ENCODE measurements around the gene ARHGAP33. TPM values are rescaled to one million over a fixed set of nuclear protein-coding genes. Genes with fewer than 3 reads are reported as not detected.

Gene ARHGAP33
- total RNA-seq = 10 to 100 TPM; 27.1 to 29.8 TPM

DNA sequence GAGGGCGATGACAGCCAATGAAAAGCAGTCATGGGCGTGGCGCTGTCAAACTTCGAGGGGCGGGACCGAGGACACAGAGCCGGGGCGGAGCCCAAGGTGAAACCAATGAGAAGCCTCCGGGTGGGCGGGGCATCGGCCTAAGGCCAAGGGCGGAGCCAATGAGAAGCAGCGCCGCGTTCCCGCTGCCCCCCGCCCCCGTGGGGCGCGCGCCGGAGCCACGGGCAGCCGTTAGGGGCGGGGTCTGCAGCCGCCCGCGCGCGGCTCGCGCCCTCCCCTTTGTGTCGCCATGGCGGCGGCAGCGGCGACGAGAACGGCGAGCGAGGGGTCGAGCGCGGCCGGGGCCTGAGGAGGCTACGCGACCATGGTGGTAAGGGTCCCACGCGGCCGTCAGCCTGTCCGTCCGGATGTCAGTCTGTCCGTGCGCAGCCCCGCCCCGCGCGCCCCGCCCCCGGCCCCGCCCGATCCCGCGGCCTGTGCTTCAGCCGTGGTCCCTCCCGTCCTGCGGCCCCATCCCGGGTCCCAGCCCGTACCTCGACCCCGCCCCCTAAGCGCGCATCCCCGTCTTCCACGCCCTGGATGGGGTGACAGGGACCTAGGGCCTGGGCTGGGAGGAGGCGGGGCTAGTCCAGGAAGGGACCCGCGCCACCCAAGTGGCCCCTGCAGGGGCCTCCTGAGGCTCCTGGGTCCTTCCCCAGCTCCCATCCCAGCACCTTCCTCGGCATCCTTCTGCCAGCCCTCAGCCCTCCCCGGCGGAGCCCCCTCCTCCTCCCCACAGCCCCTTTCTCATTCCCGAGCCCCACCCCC is at the start of gene ARHGAP33:
Gene ARHGAP33 (plus strand): TSS at position 267 of the 804 bp plus-strand sequence. CDS start 95 bp downstream, at position 362.
- intact Hi-C loops (cut with micrococcal nuclease) = no loop called here
- H3K36me3 Mint-ChIP-seq (ENCODE audit: low read depth) = peaks cover 1% of the 10 kb centered on the region
- peak; percentile 100 for DNase-seq
- peaks cover 10% of the 10 kb centered on the region for H3K4me1 Mint-ChIP-seq (ENCODE audit: low read depth)
- H3K4me3 Mint-ChIP-seq = peak within 1 kb of the TSS; percentile 72
- ATAC-seq = peak; percentile 99
- ChIA-PET CTCF (no interaction called here), POLR2A (interaction anchor here (0.9 to 1.3 kb wide), 5 partner anchors 14 to 95 kb away, joined by 3 to 4 read pairs (median 3); no protein-coding TSS in a partner anchor)
- TF ChIP-seq, protein P1, sequence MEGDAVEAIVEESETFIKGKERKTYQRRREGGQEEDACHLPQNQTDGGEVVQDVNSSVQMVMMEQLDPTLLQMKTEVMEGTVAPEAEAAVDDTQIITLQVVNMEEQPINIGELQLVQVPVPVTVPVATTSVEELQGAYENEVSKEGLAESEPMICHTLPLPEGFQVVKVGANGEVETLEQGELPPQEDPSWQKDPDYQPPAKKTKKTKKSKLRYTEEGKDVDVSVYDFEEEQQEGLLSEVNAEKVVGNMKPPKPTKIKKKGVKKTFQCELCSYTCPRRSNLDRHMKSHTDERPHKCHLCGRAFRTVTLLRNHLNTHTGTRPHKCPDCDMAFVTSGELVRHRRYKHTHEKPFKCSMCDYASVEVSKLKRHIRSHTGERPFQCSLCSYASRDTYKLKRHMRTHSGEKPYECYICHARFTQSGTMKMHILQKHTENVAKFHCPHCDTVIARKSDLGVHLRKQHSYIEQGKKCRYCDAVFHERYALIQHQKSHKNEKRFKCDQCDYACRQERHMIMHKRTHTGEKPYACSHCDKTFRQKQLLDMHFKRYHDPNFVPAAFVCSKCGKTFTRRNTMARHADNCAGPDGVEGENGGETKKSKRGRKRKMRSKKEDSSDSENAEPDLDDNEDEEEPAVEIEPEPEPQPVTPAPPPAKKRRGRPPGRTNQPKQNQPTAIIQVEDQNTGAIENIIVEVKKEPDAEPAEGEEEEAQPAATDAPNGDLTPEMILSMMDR (IDR thresholded peaks at IDR 0.05) = no peak
- H3K27me3 Mint-ChIP-seq = no peaks in the 10 kb centered on the region
- peak within 1 kb of the TSS; percentile 59 for H3K27ac Mint-ChIP-seq
- no peaks in the 10 kb centered on the region for H3K9me3 Mint-ChIP-seq

- TF ChIP-seq, protein P1 (IDR thresholded peaks at IDR 0.05) = no peak
- no peak for DNase-seq
- H3K27ac Mint-ChIP-seq = no peak overlapping the region
- H3K4me1 Mint-ChIP-seq (ENCODE audit: low read depth) = peaks cover 8% of the 10 kb centered on the region
- H3K4me3 Mint-ChIP-seq = no peak overlapping the region
- POLR2A ChIA-PET = interaction anchor here (0.9 to 9.5 kb wide), 7 partner anchors 9 to 35 kb away, joined by 3 to 105 read pairs (median 6); partner anchors contain the start of genes IGFLR1 and KMT2B
- intact Hi-C loops (cut with micrococcal nuclease) = no loop called here
- CTCF ChIA-PET = interaction anchor here (1.2 to 1.5 kb wide), 3 partner anchors 13 to 92 kb away, joined by 3 to 4 read pairs (median 3); no protein-coding TSS in a partner anchor
- no peaks in the 10 kb centered on the region for H3K9me3 Mint-ChIP-seq
- H3K36me3 Mint-ChIP-seq (ENCODE audit: low read depth) = peaks cover 75% of the 10 kb centered on the region
- no peak for ATAC-seq
- H3K27me3 Mint-ChIP-seq = no peaks in the 10 kb centered on the region
These were observed 48.1 kb upstream of the ARHGAP33 start for GRCh38 chr19:35727053-35727955.

DNA sequence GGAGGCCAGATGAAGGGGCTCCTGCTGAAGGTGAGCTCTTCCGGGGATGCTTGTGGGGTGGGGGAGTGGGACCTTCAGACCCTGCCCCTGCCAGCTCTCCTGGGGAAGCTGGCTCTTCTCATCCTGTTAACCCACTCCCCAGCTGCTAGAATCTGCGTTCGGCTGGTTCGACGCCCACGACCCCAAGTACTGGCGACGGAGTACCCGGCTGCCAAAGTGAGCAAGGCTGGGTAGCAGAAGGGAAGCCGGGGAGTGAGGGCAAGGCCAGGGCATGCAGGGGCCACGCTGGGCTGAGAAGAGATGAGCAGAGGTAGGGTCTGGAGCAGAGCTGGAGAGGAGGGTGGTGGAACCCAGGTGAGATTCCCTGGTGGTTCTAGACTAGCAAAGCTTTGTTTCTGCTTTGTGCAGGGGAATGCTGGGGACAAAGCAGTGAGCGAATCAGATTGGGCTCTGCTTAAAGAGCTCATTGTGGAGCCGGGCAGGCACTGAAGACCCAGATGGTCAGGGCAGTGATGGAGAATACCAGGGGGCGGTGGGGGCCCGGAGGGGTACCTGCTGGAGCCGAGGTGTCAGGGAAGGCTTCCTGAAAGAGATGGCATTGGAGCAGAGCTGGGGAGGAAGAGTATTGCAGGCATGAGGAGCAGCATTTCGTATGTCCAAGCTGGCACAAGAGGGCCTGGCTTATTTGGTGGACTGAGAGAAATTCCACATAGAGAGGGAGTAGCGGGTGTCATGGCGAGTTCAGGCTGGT is 47.2 kb upstream of the ARHGAP33 start:
- peaks cover 66% of the 10 kb centered on the region for H3K36me3 Mint-ChIP-seq (ENCODE audit: low read depth)
- no peaks in the 10 kb centered on the region for H3K9me3 Mint-ChIP-seq
- TF ChIP-seq, protein P1 (IDR thresholded peaks at IDR 0.05) = no peak
- ATAC-seq (no peak), DNase-seq (no peak)
- ChIA-PET CTCF (interaction anchor here (1.2 to 1.5 kb wide), 3 partner anchors 12 to 92 kb away, joined by 3 to 4 read pairs (median 3); no protein-coding TSS in a partner anchor), POLR2A (interaction anchor here (0.9 to 4.4 kb wide), 6 partner anchors 8 to 15 kb away, joined by 3 to 52 read pairs (median 8); partner anchors contain the start of genes IGFLR1 and KMT2B)
- no peak overlapping the region for H3K4me3 Mint-ChIP-seq
- H3K4me1 Mint-ChIP-seq (ENCODE audit: low read depth) = peaks cover 3% of the 10 kb centered on the region
- H3K27ac Mint-ChIP-seq = no peak overlapping the region
- no peaks in the 10 kb centered on the region for H3K27me3 Mint-ChIP-seq
- intact Hi-C loops (cut with micrococcal nuclease) = no loop called here

DNA sequence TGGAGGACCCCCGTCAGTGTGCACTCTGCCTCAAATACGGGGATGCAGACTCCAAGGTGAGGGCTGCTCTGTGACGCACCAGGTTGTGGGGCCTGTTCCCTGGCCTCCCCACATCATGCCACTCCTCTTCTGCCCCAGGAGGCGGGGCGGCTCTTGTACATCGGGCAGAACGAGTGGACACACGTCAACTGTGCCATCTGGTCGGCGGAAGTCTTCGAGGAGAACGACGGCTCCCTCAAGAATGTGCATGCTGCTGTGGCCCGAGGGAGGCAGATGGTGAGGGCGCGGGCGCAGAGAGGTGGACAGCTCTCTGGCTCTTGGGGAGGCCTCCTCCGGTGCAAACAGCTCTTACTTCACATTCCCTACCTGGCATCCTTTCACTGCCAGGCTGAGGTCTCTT is 46.3 kb upstream of the ARHGAP33 start:
- H3K9me3 Mint-ChIP-seq = no peaks in the 10 kb centered on the region
- no peak for ATAC-seq
- peaks cover 3% of the 10 kb centered on the region for H3K4me1 Mint-ChIP-seq (ENCODE audit: low read depth)
- peaks cover 64% of the 10 kb centered on the region for H3K36me3 Mint-ChIP-seq (ENCODE audit: low read depth)
- H3K27ac Mint-ChIP-seq = no peak overlapping the region
- TF ChIP-seq, protein P1 (IDR thresholded peaks at IDR 0.05) = no peak
- CTCF ChIA-PET = interaction anchor here (1.2 to 1.5 kb wide), 2 partner anchors 11 to 91 kb away, joined by 3 to 4 read pairs; no protein-coding TSS in a partner anchor
- no peak overlapping the region for H3K4me3 Mint-ChIP-seq
- intact Hi-C loops (cut with micrococcal nuclease) = no loop called here
- no peaks in the 10 kb centered on the region for H3K27me3 Mint-ChIP-seq
- no peak for DNase-seq
- POLR2A ChIA-PET = interaction anchor here (0.9 to 4.4 kb wide), 5 partner anchors 9 to 31 kb away, joined by 3 to 52 read pairs (median 11); partner anchors contain the start of gene KMT2B
